Thyroid gland (tissue), 4 donors: ENCODE measurements around the gene LACTB.

Source experiments
- CTCF ChIP-seq, 6 experiments: fragments of 200-600 bp in 3 of 6; fragments of 450-650 bp in 3 of 6; sonication (generic) in 3 of 6; IDR thresholded peaks; one replicate each; pipeline ENCODE4 v1.5.1; 2016 to 2019; ENCODE audit warnings: antibody characterized with exemption in 6 of 6, mild to moderate bottlenecking in 2 of 6, inconsistent platforms in 1 of 6, moderate library complexity in 1 of 6
- POLR2A ChIP-seq, 2 donors: fragments of 450-650 bp; IDR thresholded peaks; one replicate each; pipeline ENCODE4 v1.6.1; 2017; ENCODE audit warnings: antibody characterized with exemption in 2 of 2, mild to moderate bottlenecking in 2 of 2, moderate library complexity in 1 of 2

GRCh38 chr15:63109920-63110319, 11.7 kb upstream of the LACTB start:
- TF ChIP-seq CTCF (IDR thresholded peaks at IDR 0.05): no peak
- TF ChIP-seq POLR2A (IDR thresholded peaks at IDR 0.05): no peak
